Measurements from ENCODE around the gene OSBPL8. TPM values are rescaled to one million over a fixed set of nuclear protein-coding genes. Genes with fewer than 3 reads are reported as not detected.
"Not testable (repeated sequence)": the region's sequence is repeated elsewhere in the genome, so short reads cannot be mapped to it uniquely, and the experiment has no call there.

The OSBPL8 gene
- total and polyA plus RNA-seq, 10 of the 15 experiments (the other 5 are each of a cell fraction or from before 2014, with no cell fraction given) = 10.4 to 58.0 (median 32.0) TPM

DNA sequence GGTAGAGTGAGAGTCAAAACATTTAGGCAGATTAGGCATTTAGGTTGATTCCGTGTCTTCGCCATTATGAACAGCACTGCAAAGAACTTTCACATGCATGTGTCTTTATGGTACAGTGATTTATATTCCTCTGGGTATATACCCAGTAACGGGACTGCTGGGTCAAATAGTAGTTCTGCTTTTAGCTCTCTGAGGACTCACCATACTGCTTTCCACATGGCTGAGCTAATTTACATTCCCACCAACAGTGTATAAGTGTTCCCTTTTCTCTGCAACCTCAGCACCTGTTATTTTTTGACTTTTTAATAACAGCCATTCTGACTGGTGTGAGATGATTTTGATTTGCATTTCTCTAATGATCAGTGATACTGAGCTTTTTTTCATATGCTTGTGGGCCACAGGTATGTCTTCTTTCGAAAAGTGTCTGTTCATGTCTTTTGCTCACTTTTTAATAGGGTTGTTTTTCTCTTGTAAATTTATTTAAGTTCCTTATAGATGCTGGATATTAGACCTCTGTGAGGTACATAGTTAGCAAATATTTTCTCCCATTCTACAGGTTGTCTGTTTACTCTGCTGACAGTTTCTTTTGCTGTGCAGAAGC, 48.4 kb downstream of the OSBPL8 start:
- ChIA-PET RAD21 (ENCODE audit: unreplicated experiment) (interaction anchor here (0.6 to 0.8 kb wide), 3 partner anchors 18 to 45 kb away, joined by 3 read pairs; no protein-coding TSS in a partner anchor), POLR2A (interaction anchor here (0.7 to 0.9 kb wide), 2 partner anchors 41 to 84 kb away, joined by 3 to 4 read pairs; no protein-coding TSS in a partner anchor), SMC1A (ENCODE audit: uncharacterized antibody, unreplicated experiment) (interaction anchor here (0.6 to 1.5 kb wide), 4 partner anchors 16 to 88 kb away, joined by 3 to 6 read pairs (median 4); no protein-coding TSS in a partner anchor), CTCF (interaction anchor here (0.6 to 1.7 kb wide), 2 partner anchors 18 to 985 kb away, joined by 3 read pairs; no protein-coding TSS in a partner anchor)
- H3K27ac ChIP-seq (ENCODE audit: control insufficient read depth, insufficient read depth); H3K79me2 ChIP-seq (ENCODE audit: control insufficient read depth, insufficient read depth, low read length); H3K27me3 ChIP-seq (replicated peaks in 1 of 2; ENCODE audit: control insufficient read depth in 2 of 2, insufficient read depth in 2 of 2, low read length in 1 of 2); H3K4me2 ChIP-seq (ENCODE audit: control insufficient read depth, insufficient read depth); H3K9me3 ChIP-seq (replicated peaks; ENCODE audit: control insufficient read depth, insufficient read depth, low read length); H3K4me3 ChIP-seq; H2AFZ ChIP-seq (ENCODE audit: control insufficient read depth, low read depth, low read length); H3K36me3 ChIP-seq (ENCODE audit: control insufficient read depth in 2 of 2, insufficient read depth in 2 of 2, low read length in 1 of 2); FAIRE-seq; H4K20me1 ChIP-seq (ENCODE audit: control insufficient read depth, insufficient read depth); H3K9ac ChIP-seq (ENCODE audit: control insufficient read depth, insufficient read depth, low read length); BruUV-seq (replicated peaks); in situ Hi-C loops (cut with MboI); intact Hi-C loops (cut with micrococcal nuclease; ENCODE audit: unreplicated experiment); H3K4me1 ChIP-seq (ENCODE audit: control insufficient read depth, insufficient read depth, low read length): not testable (repeated sequence)
- WGBS (ENCODE audit: insufficient coverage, insufficient replicate concordance, low lambda C conversion rate, missing lambda C conversion rate) = 20% methylated on average over 4 of the region's 4 CpGs
- TF ChIP-seq BHLHE40 (IDR thresholded peaks at IDR 0.05; ENCODE audit: borderline replicate concordance in 1 of 2, low read depth in 2 of 2, low read length in 1 of 2) (peak in 1 of 2 experiments; percentile 29; a peak in 1 of 4 replicates), MEF2B (IDR thresholded peaks at IDR 0.05; ENCODE audit: partially characterized antibody, poor library complexity, severe bottlenecking) (peak; percentile 82), NFYB (IDR thresholded peaks at IDR 0.05; ENCODE audit: insufficient read depth, low read depth, low read length) (peak; percentile 38; the same call in 1 of the 2 replicates), IKZF2 (IDR thresholded peaks at IDR 0.05) (peak; percentile 28 to 31; a peak in 3 of 4 replicates), ZNF217 (IDR thresholded peaks at IDR 0.05) (0 out of 2 replicates have a peak, but pooled peaks have one; percentile 37)
- DNase-seq (ENCODE audit: low read depth, low spot score) (peak; percentile 44), ATAC-seq (peak; percentile 90)

All from GM12878 (cell line).